BLaER1 (cell line): Measurements from ENCODE around the gene KCNJ11.

ENCODE experiments used
- H3K27ac ChIP-seq: shearing (Covaris generic); formaldehyde crosslinking; 2 replicates; pipeline ENCODE4 v1.8.1; 2022
- H3K27me3 ChIP-seq: shearing (Covaris generic); formaldehyde crosslinking; 2 replicates; pipeline ENCODE4 v1.8.1; 2022
- H3K36me3 ChIP-seq: shearing (Covaris generic); formaldehyde crosslinking; 2 replicates; pipeline ENCODE4 v1.8.1; 2022
- H3K4me1 ChIP-seq: shearing (Covaris generic); formaldehyde crosslinking; 2 replicates; pipeline ENCODE4 v1.8.1; 2022
- H3K4me2 ChIP-seq: shearing (Covaris generic); formaldehyde crosslinking; 2 replicates; pipeline ENCODE4 v1.8.1; 2022
- H3K4me3 ChIP-seq: shearing (Covaris generic); formaldehyde crosslinking; 2 replicates; pipeline ENCODE4 v1.8.1; 2022
- H3K9ac ChIP-seq: shearing (Covaris generic); formaldehyde crosslinking; 2 replicates; pipeline ENCODE4 v1.8.1; 2022
- H3K9me3 ChIP-seq: shearing (Covaris generic); formaldehyde crosslinking; 2 replicates; pipeline ENCODE4 v1.8.1; 2022
- H4K20me1 ChIP-seq: shearing (Covaris generic); formaldehyde crosslinking; 2 replicates; pipeline ENCODE4 v1.8.1; 2022
- Cebpa-rat ChIP-seq: shearing (Covaris generic); IDR thresholded peaks from 2 replicates; pipeline ENCODE4 v1.8.1; 2022

KCNJ11 gene

DNA sequence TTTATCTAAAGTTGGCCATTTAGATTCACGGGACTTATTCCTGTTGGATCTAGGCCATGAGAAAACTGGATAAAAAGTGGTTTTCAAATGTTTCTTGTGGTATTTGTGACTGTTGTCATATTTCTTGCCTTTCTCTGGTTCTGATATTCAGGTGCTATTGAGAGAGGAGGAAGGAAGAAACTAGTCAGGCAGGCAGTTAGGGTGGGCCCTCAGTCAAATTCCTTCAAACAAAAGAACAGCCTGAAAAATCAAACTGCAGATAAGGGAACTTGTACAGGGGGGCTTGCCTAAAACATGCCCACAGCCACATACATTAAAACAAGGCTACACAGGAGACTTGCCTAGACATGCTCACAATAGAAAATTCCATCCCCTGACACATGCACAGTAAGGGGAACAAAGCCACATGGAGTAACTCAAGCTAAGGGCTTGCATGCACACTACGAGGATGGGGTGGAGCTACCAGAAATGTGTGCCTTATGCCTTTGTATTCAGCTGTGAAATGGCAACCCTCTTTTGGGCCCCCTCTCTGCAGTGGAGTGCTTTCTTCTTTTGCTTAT, 18.7 kb downstream of the KCNJ11 start:
- peaks cover under 1% of the 10 kb centered on the region for H3K4me1 ChIP-seq

DNA sequence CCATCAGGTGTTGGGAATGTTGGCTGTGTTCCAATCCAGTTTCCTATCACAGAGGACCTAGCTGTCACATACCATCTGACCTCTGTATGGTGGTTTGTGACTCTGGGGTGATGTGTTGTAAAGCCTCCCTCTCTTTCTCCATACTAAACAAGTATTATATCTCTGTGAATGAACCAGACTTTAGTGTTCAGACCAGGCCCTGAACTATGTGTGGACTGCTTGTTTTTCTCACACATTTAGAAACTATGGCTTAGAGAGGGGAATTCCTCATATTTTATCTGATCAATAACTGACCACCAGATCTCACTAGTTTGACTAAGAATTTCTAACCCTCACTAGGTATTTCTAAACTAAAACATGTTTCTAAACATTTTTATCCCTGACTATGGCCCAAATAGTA, 19.4 kb downstream of the KCNJ11 start:
- Histone ChIP-seq H3K9ac (no peak overlapping the region), H3K4me1 (no peaks in the 10 kb centered on the region), H3K9me3 (peaks cover 78% of the 10 kb centered on the region), H3K36me3 (0 out of 2 replicates have a peak, but pooled peaks cover 18% of the 10 kb centered on the region), H3K4me3 (no peak overlapping the region), H3K27ac (no peak overlapping the region), H3K27me3 (no peaks in the 10 kb centered on the region), H3K4me2 (no peak overlapping the region), H4K20me1 (no peaks in the 10 kb centered on the region)
- no peak for TF ChIP-seq Cebpa-rat

More for the DNA sequence above, 18.7 kb downstream of the KCNJ11 start:
- Histone ChIP-seq H4K20me1 (no peaks in the 10 kb centered on the region), H3K27me3 (no peaks in the 10 kb centered on the region), H3K36me3 (0 out of 2 replicates have a peak, but pooled peaks cover 18% of the 10 kb centered on the region), H3K9me3 (peaks cover 79% of the 10 kb centered on the region), H3K9ac (no peak overlapping the region), H3K4me3 (no peak overlapping the region), H3K27ac (no peak overlapping the region), H3K4me2 (no peak overlapping the region)
- TF ChIP-seq Cebpa-rat, result no peak

DNA sequence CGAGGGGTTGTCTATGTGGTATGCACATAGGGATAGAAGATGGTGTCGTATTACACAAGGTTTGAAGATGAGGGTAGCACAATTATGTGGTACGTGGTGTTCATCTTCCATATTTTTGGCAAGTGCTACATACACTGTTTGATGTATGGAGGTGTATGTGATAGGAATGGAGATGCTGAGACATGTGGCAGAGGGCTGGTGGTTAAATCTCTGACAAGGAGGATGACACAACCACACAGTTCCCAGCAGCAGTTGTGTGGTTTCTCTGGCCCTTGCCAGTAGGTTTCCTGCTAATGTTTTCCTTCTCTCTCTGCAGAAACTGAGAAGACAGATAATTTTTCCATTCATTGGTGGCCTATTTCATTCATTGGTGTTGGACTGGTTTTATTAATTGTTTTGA, 19.9 kb downstream of the KCNJ11 start:
- H3K27ac ChIP-seq, result no peak overlapping the region
- H3K36me3 ChIP-seq, result 0 out of 2 replicates have a peak, but pooled peaks cover 18% of the 10 kb centered on the region
- no peak overlapping the region for H3K9ac ChIP-seq
- no peak for TF ChIP-seq Cebpa-rat
- H4K20me1 ChIP-seq, result no peaks in the 10 kb centered on the region
- H3K27me3 ChIP-seq, result no peaks in the 10 kb centered on the region
- H3K4me3 ChIP-seq, result no peak overlapping the region
- no peaks in the 10 kb centered on the region for H3K4me1 ChIP-seq
- H3K9me3 ChIP-seq, result peaks cover 73% of the 10 kb centered on the region
- no peak overlapping the region for H3K4me2 ChIP-seq

DNA sequence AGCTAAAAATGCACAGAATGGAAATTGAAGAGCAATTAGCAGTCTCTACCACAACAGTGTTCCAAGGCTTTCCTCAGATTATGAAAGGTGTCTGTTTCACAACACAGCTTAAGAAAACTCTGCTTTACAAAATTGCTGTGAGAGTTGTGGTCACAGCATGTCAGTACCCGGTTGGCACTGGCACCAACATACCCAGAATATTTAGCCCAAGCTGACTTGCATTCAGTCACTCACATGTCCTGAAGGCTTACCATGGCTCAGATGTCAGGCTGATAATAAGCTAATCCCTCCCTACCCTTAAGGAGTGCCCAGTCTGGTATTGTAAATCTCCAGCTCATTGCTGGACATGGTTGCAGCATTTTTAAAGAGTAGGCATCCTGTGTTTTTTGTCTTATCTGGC, 22.0 kb downstream of the KCNJ11 start:
- Histone ChIP-seq H3K4me1 (no peaks in the 10 kb centered on the region), H3K4me3 (no peak overlapping the region), H4K20me1 (no peaks in the 10 kb centered on the region), H3K27ac (no peak overlapping the region), H3K36me3 (0 out of 2 replicates have a peak, but pooled peaks cover 4% of the 10 kb centered on the region), H3K9ac (no peak overlapping the region), H3K4me2 (no peak overlapping the region), H3K27me3 (no peaks in the 10 kb centered on the region), H3K9me3 (peaks cover 52% of the 10 kb centered on the region)
- no peak for TF ChIP-seq Cebpa-rat

DNA sequence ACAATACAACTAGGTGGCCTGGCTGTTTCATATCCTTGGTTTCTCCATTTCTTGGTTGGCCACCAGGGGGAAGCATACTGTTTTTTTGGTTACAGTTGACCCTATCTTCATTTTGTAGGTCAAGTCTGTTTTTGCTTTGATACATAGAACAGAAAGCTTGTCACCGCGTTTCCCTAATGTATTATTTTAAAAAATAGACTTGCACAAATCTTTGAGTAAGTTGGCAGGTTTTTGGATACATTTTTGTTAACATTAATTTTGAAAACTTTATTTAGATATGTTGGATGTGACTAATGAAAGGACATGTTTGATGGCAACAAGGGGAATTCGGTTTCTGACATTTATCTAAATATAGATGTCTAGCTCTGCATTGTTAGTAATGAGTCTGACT, 33.9 kb downstream of the KCNJ11 start:
- Histone ChIP-seq H3K9me3 (peaks cover 14% of the 10 kb centered on the region), H3K36me3 (0 out of 2 replicates have a peak, but pooled peaks cover 1% of the 10 kb centered on the region), H3K4me1 (peaks cover 28% of the 10 kb centered on the region), H3K27me3 (peaks cover 52% of the 10 kb centered on the region), H3K4me3 (no peak overlapping the region), H3K9ac (no peak overlapping the region), H4K20me1 (peaks cover 42% of the 10 kb centered on the region), H3K27ac (no peak overlapping the region), H3K4me2 (no peak overlapping the region)
- TF ChIP-seq Cebpa-rat, result no peak

DNA sequence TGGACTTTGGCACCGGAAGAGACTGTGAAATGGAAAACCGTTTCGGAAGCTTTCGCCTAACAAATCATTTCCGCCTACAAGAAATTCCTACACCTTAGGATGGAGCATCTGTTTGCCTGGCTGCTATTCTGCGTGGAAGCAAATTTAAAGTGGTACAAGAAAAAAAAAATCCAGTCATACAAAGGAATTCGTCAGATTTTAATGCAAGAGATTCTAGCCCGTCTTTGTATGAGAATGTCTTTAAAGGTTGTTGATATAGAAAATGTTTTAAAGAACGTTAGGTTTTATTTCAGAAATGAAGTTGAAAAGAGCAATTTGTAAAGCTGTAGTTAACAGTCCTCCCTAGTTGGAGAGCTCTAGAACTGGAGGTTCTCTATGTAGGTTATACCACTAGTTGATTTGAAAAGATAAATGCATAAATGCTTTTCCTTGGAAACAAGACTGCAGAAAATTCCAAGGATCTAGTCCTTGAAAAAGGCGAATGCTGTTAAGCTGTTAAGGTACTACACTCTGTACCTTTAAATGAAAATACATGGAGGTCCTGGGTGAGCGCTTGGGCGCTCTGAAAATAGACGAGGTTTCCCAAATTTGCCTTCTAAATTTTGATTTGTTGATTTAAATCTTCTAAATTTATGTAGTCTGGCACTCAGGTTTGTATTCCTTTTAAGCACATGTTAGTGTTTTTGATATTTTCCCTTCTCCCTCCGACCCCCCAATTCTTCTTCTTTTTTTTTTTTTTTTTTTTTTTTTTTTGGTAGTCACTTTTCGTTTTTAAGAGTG, 34.4 kb downstream of the KCNJ11 start:
- TF ChIP-seq Cebpa-rat, result no peak
- Histone ChIP-seq H3K4me3 (peak overlapping the region; percentile 64), H4K20me1 (peaks cover 47% of the 10 kb centered on the region), H3K4me2 (peak overlapping the region; percentile 95), H3K36me3 (peaks cover 6% of the 10 kb centered on the region), H3K27ac (no peak overlapping the region), H3K27me3 (peaks cover 56% of the 10 kb centered on the region), H3K4me1 (peaks cover 28% of the 10 kb centered on the region), H3K9ac (no peak overlapping the region), H3K9me3 (peaks cover 10% of the 10 kb centered on the region)

DNA sequence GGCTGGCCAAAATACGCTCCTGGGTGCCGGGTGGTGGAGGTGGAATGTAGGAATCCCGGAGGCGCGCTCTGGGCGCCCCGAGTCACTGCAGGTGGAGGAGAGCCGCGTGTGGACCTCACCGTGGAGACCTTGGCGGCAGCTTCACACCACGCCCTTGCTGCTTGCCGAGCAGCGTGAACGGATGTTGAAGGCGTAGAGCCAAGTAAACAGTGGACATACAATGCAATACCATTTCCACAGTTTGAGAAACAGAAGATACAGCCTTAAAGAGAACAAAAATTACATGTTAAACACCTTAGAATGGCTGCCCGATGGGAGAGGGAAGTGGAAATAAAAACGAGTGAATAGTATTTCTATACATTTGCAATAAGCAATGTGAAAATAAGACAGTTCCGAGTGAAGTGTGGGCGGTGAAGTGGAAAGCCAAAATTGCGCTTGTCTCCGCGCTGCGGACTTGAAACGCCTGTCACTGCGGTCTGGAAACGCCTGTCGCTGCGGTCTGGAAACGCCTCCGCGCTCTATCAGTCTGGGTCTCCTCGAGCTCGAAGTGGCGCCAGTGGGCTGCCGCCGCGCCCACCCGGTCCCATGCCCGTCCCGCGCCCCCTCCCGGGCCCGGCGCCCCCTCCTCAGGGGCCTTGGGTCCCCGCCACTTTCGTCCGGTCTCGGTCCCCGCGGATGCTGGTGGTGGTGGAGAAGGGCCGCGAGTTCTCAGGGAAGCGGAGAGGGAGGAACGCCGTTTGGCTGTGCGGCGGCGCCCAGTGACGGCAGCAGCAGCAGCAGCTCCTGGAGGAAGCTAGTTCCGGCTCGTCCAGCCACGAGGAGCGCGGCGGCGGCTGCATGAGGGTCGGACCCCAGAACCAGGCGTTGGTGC, 35.3 kb downstream of the KCNJ11 start:
- Histone ChIP-seq H3K27ac (no peak overlapping the region), H3K4me1 (peaks cover 28% of the 10 kb centered on the region), H4K20me1 (peaks cover 47% of the 10 kb centered on the region), H3K27me3 (peaks cover 56% of the 10 kb centered on the region), H3K9me3 (peaks cover 10% of the 10 kb centered on the region), H3K9ac (no peak overlapping the region), H3K4me3 (peak overlapping the region; percentile 64), H3K4me2 (peak overlapping the region; percentile 95), H3K36me3 (peaks cover 6% of the 10 kb centered on the region)
- TF ChIP-seq Cebpa-rat, result no peak

DNA sequence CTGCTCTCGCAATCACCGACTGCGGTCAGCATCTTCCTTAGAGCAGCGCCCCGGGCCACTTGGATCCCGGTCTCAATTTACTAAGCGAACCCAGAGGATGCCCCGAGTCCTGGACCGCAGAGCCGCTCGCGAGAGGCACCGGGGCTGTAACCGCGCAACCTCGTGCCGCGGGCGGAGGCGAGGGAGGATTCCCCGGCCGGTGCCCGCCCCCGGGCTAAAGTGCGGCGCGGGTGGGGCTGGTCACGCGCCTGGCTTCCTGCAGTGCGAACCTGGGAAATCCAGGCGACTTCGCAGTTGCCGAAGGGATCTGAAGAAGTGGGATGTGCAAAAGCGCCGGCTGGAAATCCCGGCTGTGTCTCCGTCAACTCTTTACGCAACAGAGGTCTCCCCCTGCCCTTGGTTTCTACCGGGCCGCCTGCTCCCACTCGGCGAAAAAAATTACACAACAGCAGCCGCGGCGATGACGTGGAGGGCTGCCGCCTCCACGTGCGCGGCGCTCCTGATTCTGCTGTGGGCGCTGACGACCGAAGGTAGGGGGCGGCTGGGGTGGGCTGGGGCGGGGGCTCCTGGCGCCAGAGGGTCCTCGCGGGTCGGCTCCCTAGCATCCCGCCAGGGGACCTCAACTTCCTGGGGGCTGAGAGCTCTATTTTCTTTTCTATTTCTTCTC, 36.8 kb downstream of the KCNJ11 start, which contains the start of gene NCR3LG1:
Gene NCR3LG1 (plus strand): TSS at position 291 of the 667 bp plus-strand sequence. CDS start 170 bp downstream, at position 461.
- H3K4me2 ChIP-seq, result peak within 1 kb of the TSS; percentile 95
- peaks cover 28% of the 10 kb centered on the region for H3K4me1 ChIP-seq
- H3K4me3 ChIP-seq, result peak within 1 kb of the TSS; percentile 64
- no peak within 1 kb of the TSS for H3K27ac ChIP-seq
- H3K27me3 ChIP-seq, result peaks cover 56% of the 10 kb centered on the region
- no peak for TF ChIP-seq Cebpa-rat
- peaks cover 6% of the 10 kb centered on the region for H3K36me3 ChIP-seq
- H3K9me3 ChIP-seq, result peaks cover 10% of the 10 kb centered on the region
- H3K9ac ChIP-seq, result no peak within 1 kb of the TSS
- H4K20me1 ChIP-seq, result peaks cover 47% of the 10 kb centered on the region

DNA sequence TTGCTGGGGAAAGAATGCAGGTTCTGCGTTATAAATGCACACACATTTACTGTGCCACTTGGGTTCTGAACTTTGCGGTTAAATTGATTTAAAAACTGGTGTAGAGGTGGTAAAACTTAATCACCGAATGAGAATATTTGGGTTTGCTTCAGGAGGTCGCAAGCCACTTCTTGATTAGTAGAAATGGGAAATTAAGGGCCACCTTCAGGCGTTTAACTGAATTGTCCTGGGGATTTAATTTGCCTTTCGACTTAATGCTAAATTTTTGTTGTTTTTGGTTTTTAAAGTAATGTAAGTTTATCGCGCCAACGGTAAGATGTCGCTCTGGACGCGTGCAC, 37.3 kb downstream of the KCNJ11 start:
- Histone ChIP-seq H3K9me3 (peaks cover 10% of the 10 kb centered on the region), H4K20me1 (peaks cover 47% of the 10 kb centered on the region), H3K4me2 (peak overlapping the region; percentile 95), H3K36me3 (peaks cover 6% of the 10 kb centered on the region), H3K27ac (no peak overlapping the region), H3K9ac (no peak overlapping the region), H3K27me3 (peaks cover 56% of the 10 kb centered on the region), H3K4me1 (peaks cover 28% of the 10 kb centered on the region), H3K4me3 (peak overlapping the region; percentile 64)
- TF ChIP-seq Cebpa-rat, result no peak
